ENCODE measurements around the gene SLC35E4. TPM values are rescaled to one million over a fixed set of nuclear protein-coding genes. Genes with fewer than 3 reads are reported as not detected.
A peak's percentile ranks its signal among the peaks of the same experiment; 100 is the strongest.

SLC35E4 gene
- total RNA-seq, 1 donor from 2014 or later, result 3.1 TPM

DNA sequence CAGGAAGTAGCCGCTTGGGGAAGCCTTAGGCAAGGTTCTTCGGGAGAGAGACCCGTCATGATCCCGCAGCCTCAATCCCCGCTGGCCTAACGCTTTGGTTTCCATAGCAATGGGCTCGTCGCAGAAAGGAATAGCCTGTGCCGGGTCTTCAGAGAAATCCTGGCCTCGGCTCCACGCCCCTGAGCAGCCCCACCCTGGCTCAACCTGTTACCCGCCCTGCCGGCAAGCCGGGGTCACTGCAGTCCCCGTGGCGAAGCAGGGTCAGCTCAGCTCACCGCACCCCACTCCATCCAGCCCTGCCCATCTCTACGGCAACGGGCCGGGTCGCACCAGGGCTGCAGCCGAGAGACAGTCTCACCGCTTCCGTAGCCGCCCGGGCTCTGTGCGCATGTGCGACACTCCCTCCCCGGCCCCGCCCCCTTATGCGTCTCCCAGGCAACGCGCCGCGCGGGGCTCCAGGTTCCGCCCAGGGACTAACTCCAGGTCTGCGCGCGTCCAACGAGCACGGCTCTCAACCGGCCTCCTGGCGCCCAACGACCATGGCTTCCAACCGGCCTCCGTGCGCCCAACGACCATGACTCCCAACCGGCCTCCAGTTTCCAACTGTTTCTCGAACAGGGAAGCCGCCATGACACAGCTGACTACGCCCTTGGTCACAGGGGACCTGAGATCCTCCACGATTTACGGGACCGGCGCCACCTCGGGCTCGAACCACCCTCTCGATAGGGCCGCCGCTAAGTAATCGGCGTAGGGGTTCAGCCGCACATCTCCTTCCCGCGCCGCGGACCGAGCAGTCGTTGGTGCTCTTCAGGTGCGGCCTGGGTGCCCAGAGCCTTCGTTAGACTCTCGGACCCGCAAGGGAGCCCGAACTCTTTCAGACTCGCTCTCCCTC is 32.2 kb downstream of the SLC35E4 start, which contains the start of gene DUSP18:
Gene DUSP18, minus strand, starts transcription at position 382 of the 892 bp plus-strand sequence. CDS start 3,872 bp downstream, outside the sequence.
- Histone ChIP-seq H3K36me3 (peaks cover 13% of the 10 kb centered on the region), H3K4me3 (peak within 1 kb of the TSS; percentile 93), H3K27ac (peak within 1 kb of the TSS; percentile 78), H3K9me3 (no peaks in the 10 kb centered on the region), H3K4me1 (peaks cover 18% of the 10 kb centered on the region), H3K27me3 (ENCODE audit: low read depth) (no peaks in the 10 kb centered on the region)
- TF ChIP-seq, protein P1, sequence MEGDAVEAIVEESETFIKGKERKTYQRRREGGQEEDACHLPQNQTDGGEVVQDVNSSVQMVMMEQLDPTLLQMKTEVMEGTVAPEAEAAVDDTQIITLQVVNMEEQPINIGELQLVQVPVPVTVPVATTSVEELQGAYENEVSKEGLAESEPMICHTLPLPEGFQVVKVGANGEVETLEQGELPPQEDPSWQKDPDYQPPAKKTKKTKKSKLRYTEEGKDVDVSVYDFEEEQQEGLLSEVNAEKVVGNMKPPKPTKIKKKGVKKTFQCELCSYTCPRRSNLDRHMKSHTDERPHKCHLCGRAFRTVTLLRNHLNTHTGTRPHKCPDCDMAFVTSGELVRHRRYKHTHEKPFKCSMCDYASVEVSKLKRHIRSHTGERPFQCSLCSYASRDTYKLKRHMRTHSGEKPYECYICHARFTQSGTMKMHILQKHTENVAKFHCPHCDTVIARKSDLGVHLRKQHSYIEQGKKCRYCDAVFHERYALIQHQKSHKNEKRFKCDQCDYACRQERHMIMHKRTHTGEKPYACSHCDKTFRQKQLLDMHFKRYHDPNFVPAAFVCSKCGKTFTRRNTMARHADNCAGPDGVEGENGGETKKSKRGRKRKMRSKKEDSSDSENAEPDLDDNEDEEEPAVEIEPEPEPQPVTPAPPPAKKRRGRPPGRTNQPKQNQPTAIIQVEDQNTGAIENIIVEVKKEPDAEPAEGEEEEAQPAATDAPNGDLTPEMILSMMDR (IDR thresholded peaks at IDR 0.05), result peak; percentile 46
- intact Hi-C loops (cut with DNase I), result no loop called here
- ATAC-seq (peak; percentile 98 to 99), DNase-seq (peak; percentile 96)

DNA sequence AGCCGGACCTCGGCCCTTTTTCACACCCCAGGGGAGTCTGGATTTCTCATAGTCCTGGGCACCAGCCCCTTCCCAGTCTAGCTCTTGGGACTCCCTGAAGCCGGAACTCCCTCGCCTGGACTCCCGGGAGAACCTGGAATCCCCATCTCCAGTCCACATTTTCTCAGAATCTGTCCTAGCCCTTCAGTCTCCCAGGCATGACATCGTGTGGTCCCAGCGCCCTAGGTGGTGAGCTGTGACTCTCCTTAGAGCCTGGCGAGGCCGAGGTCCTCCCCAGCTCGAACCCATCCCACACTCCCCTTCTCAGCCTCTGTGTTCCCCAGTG is 32.8 kb downstream of the SLC35E4 start:
- Histone ChIP-seq H3K9me3 (no peaks in the 10 kb centered on the region), H3K27ac (peak overlapping the region; percentile 78)
- intact Hi-C loops (cut with DNase I), result no loop called here

DNA sequence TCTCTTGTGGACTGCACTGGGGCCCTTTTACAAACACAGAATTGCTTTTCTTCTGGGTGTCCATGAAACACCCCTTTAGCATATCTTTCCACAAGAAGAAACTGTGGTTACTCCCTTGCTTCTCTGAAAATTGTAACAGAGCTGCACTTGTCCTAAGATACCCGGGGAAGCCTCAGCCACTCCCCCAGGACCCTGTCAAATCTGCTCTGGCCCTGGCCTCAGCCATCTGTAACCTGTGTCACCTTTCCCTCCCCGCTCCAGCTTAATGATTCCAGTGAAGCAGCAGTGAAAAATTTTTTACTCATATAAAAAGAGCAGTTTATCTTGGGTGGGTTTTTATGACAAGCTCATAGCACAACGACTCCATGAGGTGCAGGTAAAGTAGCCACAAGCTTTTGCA is 35.5 kb downstream of the SLC35E4 start:
- peaks cover 10% of the 10 kb centered on the region for H3K4me1 ChIP-seq
- TF ChIP-seq, protein P1 (IDR thresholded peaks at IDR 0.05), result no peak
- DNase-seq, result no peak

More for the DNA sequence above, 32.8 kb downstream of the SLC35E4 start:
- ATAC-seq, result peak; percentile 1 to 2
- Histone ChIP-seq H3K4me1 (peaks cover 18% of the 10 kb centered on the region), H3K4me3 (peak overlapping the region; percentile 93), H3K36me3 (peaks cover 7% of the 10 kb centered on the region), H3K27me3 (ENCODE audit: low read depth) (no peaks in the 10 kb centered on the region)
- no peak for DNase-seq
- TF ChIP-seq, protein P1 (IDR thresholded peaks at IDR 0.05), result no peak

DNA sequence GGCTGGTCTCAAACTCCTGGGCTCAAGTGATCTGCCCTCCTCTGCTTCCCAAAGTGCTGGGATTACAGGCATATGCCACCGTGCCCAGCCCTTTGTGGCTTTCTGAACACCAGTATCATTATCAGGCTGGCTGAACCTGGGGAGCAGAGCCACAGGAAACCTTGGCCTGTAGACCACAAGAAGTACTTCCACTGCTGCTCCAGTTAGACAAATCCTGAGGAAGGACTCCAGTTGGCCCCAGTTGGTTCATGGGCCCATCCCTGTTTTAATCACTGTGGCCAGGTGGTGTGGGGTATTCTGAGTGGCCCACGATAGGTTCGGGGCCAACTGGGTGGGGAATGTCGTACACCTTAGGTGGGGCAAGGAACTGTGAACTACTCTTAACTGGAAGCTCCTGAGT is 37.6 kb downstream of the SLC35E4 start:
- DNase-seq (no peak), ATAC-seq (no peak)
- H3K4me1 ChIP-seq, result no peaks in the 10 kb centered on the region
- H3K27ac ChIP-seq, result no peak overlapping the region
- TF ChIP-seq, protein P1 (IDR thresholded peaks at IDR 0.05), result no peak
- H3K36me3 ChIP-seq, result no peaks in the 10 kb centered on the region
- H3K27me3 ChIP-seq (ENCODE audit: low read depth), result no peaks in the 10 kb centered on the region
- no peaks in the 10 kb centered on the region for H3K9me3 ChIP-seq
- intact Hi-C loops (cut with DNase I), result no loop called here
- H3K4me3 ChIP-seq, result no peak overlapping the region

More for the DNA sequence above, 35.5 kb downstream of the SLC35E4 start:
- Histone ChIP-seq H3K27ac (no peak overlapping the region), H3K27me3 (ENCODE audit: low read depth) (no peaks in the 10 kb centered on the region), H3K4me3 (no peak overlapping the region), H3K36me3 (no peaks in the 10 kb centered on the region), H3K9me3 (no peaks in the 10 kb centered on the region)
- intact Hi-C loops (cut with DNase I), result no loop called here
- ATAC-seq, result no peak

DNA sequence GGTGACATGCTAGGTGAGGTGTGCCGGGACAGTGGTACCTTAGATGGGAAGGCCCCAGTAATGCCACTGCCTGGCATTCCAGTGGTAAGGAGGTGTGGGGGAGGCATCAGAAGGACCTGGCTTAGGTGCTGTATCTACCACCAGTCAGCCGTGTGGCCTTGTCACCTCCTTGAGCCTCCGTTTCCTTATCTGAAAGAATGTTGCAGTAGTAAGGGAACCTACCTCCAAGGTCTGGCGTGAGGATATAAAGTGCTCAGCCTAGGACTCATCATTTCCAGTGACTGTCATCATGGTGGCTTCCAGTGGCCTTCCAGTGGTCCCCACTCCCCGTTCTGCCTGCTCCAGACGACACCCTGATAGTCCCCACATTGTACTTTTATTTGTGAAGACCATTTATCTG is 38.9 kb downstream of the SLC35E4 start:
- Histone ChIP-seq H3K27me3 (ENCODE audit: low read depth) (no peaks in the 10 kb centered on the region), H3K4me1 (no peaks in the 10 kb centered on the region), H3K27ac (no peak overlapping the region), H3K36me3 (no peaks in the 10 kb centered on the region), H3K9me3 (no peaks in the 10 kb centered on the region), H3K4me3 (no peak overlapping the region)
- DNase-seq (no peak), ATAC-seq (no peak)
- TF ChIP-seq, protein P1 (IDR thresholded peaks at IDR 0.05), result no peak
- intact Hi-C loops (cut with DNase I), result no loop called here
